AG09309 (cell line): ENCODE results near the gene PTPN11.

ENCODE experiments used
- DNase-seq: peaks from one replicate; pipeline ENCODE4 v3.0.0-alpha.2; 2010; ENCODE audit warnings: low read depth
- H3K4me3 ChIP-seq: 2 replicates; pipeline ENCODE4 v1.5.1; 2011; ENCODE audit warnings: mild to moderate bottlenecking, low read depth, low read length, moderate library complexity; ENCODE audit not compliant: control insufficient read depth
- CTCF ChIP-seq: IDR thresholded peaks from 2 replicates; pipeline ENCODE4 v1.5.1; 2011; ENCODE audit warnings: mild to moderate bottlenecking, low read depth, low read length, inconsistent platforms; ENCODE audit not compliant: insufficient read depth, control insufficient read depth; ENCODE audit errors: missing control alignments

PTPN11 gene

GRCh38 chr12:112535637-112536366 is 117.1 kb downstream of the PTPN11 start:
- no peak for DNase-seq
- no peak for TF ChIP-seq CTCF
- no peak overlapping the region for H3K4me3 ChIP-seq

- no peak overlapping the region for H3K4me3 ChIP-seq
- no peak for TF ChIP-seq CTCF
- no peak for DNase-seq
Measured at GRCh38 chr12:112536367-112536730, 117.6 kb downstream of the PTPN11 start.

- H3K4me3 ChIP-seq = no peak overlapping the region
- TF ChIP-seq CTCF = no peak
- DNase-seq = no peak
Measured at GRCh38 chr12:112537710-112538396, 119.1 kb downstream of the PTPN11 start.

GRCh38 chr12:112538740-112539139 is 120.0 kb downstream of the PTPN11 start:
- H3K4me3 ChIP-seq = no peak overlapping the region
- DNase-seq = no peak
- TF ChIP-seq CTCF = no peak

- no peak for DNase-seq
- no peak for TF ChIP-seq CTCF
Measured at GRCh38 chr12:112539221-112539620, 120.5 kb downstream of the PTPN11 start.

GRCh38 chr12:112540021-112540420 is 121.3 kb downstream of the PTPN11 start:
- TF ChIP-seq CTCF = no peak
- no peak for DNase-seq
- no peak overlapping the region for H3K4me3 ChIP-seq

More at GRCh38 chr12:112539221-112539620, 120.5 kb downstream of the PTPN11 start:
- H3K4me3 ChIP-seq = no peak overlapping the region

GRCh38 chr12:112543751-112544150 is 125.0 kb downstream of the PTPN11 start:
- DNase-seq = no peak
- TF ChIP-seq CTCF = no peak
- H3K4me3 ChIP-seq = no peak overlapping the region
